Measurements from ENCODE around the gene BTBD10.

DNA sequence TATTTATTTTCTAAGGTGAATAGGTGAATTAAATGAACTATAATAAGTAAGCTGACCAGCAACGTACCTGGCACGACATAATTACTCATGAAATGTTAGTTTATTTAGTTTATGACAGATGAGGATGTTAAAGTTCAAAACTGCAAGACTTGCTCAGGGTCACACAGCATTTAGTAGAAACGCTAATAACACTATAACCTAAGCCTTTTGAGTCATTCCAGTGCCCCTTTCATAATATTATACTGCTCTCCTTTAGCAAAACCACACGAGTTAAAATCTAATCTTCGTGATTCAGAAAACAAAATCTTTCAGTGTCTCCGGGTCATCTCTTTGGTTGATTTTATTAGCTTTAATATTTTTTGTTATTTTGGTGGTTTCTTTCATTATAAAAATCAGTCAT lies 39.6 kb downstream of the BTBD10 start:
- TF ChIP-seq, protein P1, sequence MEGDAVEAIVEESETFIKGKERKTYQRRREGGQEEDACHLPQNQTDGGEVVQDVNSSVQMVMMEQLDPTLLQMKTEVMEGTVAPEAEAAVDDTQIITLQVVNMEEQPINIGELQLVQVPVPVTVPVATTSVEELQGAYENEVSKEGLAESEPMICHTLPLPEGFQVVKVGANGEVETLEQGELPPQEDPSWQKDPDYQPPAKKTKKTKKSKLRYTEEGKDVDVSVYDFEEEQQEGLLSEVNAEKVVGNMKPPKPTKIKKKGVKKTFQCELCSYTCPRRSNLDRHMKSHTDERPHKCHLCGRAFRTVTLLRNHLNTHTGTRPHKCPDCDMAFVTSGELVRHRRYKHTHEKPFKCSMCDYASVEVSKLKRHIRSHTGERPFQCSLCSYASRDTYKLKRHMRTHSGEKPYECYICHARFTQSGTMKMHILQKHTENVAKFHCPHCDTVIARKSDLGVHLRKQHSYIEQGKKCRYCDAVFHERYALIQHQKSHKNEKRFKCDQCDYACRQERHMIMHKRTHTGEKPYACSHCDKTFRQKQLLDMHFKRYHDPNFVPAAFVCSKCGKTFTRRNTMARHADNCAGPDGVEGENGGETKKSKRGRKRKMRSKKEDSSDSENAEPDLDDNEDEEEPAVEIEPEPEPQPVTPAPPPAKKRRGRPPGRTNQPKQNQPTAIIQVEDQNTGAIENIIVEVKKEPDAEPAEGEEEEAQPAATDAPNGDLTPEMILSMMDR (IDR thresholded peaks at IDR 0.05; ENCODE audit: low read length): no peak
- no peak for TF ChIP-seq EZH2 (optimal IDR thresholded peaks at IDR 0.05; ENCODE audit: low read depth, low read length)
